ENCODE measurements around the gene KLHL3.

KLHL3 gene

DNA sequence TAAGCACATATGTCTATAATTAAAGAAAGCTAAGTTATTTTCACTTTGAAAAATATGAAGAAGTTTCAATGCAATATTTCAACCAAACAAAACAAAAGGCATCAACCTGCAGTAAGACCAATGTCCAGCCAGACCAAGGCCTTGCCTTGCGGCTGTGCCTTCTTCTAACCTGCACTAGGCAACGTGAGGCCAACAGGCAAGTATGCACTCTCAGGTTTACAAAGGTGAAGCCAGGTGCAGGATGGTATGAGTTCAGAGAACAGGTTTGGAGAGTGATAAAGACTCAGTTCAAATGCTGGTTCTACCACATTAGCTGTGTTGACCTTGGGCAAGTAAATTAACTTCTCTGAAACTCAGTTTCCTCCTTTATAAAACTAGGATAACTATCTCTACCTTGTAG, 79.3 kb downstream of the KLHL3 start:
- Histone ChIP-seq H3K18ac (ENCODE audit: low read length) (no peak overlapping the region), H2BK15ac (ENCODE audit: low read length) (no peak overlapping the region), H2BK5ac (ENCODE audit: low read length) (no peak overlapping the region), H2AK5ac (ENCODE audit: low read depth, low read length) (no peak overlapping the region), H3K27ac (replicated peaks; ENCODE audit: low read length) (no peak overlapping the region), H4K91ac (ENCODE audit: low read depth, low read length, poor library complexity) (no peak overlapping the region), H3K9ac (ENCODE audit: low read depth, low read length, poor library complexity) (no peak overlapping the region), H3K4me2 (ENCODE audit: insufficient read depth, low read length, poor library complexity, severe bottlenecking) (no peak overlapping the region), H3K79me1 (ENCODE audit: low read depth, low read length) (no peaks in the 10 kb centered on the region), H3K4me1 (ENCODE audit: control insufficient read depth in 2 of 2, insufficient read depth in 1 of 2, low read depth in 1 of 2, low read length in 2 of 2) (no peaks in the 10 kb centered on the region), H3K36me3 (replicated peaks in 1 of 2; ENCODE audit: control insufficient read depth in 2 of 2, insufficient read depth in 2 of 2, low read length in 2 of 2) (peaks cover 0 to 4% of the 10 kb centered on the region in 2 donors), H3K14ac (ENCODE audit: low read length) (no peak overlapping the region), H3K9me3 (replicated peaks in 1 of 2; ENCODE audit: control insufficient read depth in 2 of 2, insufficient read depth in 1 of 2, low read depth in 1 of 2, low read length in 2 of 2) (no peaks in the 10 kb centered on the region), H3K27me3 (ENCODE audit: control insufficient read depth in 3 of 3, insufficient read depth in 3 of 3, low read depth in 1 of 3, low read length in 3 of 3) (no peaks in the 10 kb centered on the region), H2BK120ac (ENCODE audit: low read depth, low read length) (no peak overlapping the region), H2AFZ (ENCODE audit: low read length) (no peak overlapping the region), H2BK12ac (ENCODE audit: low read length) (no peak overlapping the region), H3K4ac (ENCODE audit: low read length) (no peak overlapping the region), H3K23ac (ENCODE audit: low read depth, low read length, poor library complexity) (no peak overlapping the region), H3K4me3 (ENCODE audit: low read length in 2 of 2) (no peak overlapping the region), H4K8ac (ENCODE audit: low read depth, low read length) (no peak overlapping the region)
- no peak for DNase-seq (ENCODE audit: low spot score)
- no CpG with 5 or more reads among the region's 2 CpGs for WGBS, 2 donors (ENCODE audit: extremely low coverage in 2 of 2, insufficient read length in 2 of 2, insufficient replicate concordance in 1 of 2)

DNA sequence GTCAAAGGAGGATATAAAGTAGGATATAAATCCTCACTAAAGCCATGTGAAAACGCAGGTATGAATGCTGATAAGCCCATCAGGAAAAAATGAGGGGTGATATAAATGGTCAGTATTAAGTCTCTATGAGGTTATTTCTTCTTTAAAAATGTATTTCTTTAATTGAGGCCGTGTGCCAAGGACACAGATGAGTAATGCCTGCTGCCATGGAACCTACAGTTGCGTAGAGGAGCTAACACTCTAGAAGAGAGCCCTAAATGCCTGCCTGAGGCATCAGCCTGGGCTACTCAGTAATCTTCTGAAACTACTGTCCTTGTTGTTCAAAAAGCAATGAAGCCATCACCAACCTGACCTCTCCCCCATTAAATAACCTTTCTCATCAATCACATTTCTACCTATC, 84.9 kb downstream of the KLHL3 start:
- H3K4me2 ChIP-seq (ENCODE audit: insufficient read depth, low read length, poor library complexity, severe bottlenecking), result no peak overlapping the region
- DNase-seq (ENCODE audit: low spot score), result no peak
- no peak overlapping the region for H4K8ac ChIP-seq (ENCODE audit: low read depth, low read length)

DNA sequence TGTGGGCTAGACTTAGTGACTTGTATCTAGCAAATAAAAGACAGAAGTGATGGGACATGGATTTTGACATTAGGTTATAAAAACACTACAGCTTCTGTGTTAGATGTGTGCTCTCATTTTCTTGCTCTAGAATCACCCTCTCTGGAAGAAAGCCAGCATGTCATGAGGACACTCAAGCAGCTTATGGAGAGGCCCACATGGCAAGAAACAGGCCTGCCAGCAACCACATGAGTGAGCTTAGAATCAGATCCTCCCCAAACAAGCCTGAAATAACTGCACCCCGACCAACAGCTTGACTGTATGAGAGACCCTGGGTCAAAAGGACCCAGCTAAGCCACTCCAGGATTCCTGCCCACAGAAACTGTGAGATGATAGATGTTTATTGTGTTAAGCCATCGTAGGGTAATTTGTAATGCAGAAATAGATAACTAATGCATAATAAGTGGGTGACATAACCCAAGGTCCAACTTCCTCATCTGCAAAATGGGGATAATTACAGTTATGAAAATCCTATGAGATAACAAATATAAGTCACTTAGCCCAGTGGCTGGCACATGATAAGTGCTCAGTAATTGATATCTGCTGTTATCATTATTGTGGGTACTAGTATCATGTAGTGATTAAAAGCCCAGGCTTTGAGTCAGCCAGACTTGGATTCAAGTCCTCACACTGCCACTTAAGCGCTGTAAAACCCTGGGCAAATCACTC, 86.5 kb downstream of the KLHL3 start:
- no peak overlapping the region for H4K91ac ChIP-seq (ENCODE audit: low read depth, low read length, poor library complexity)
- H3K18ac ChIP-seq (ENCODE audit: low read length), result no peak overlapping the region
- H4K8ac ChIP-seq (ENCODE audit: low read depth, low read length), result no peak overlapping the region
- no peak overlapping the region for H2AFZ ChIP-seq (ENCODE audit: low read length)
- H3K27ac ChIP-seq (replicated peaks; ENCODE audit: low read length), result no peak overlapping the region
- H3K4me1 ChIP-seq (ENCODE audit: control insufficient read depth in 2 of 2, insufficient read depth in 1 of 2, low read depth in 1 of 2, low read length in 2 of 2), result no peaks in the 10 kb centered on the region
- no peaks in the 10 kb centered on the region for H3K27me3 ChIP-seq (ENCODE audit: control insufficient read depth in 3 of 3, insufficient read depth in 3 of 3, low read depth in 1 of 3, low read length in 3 of 3)
- no peaks in the 10 kb centered on the region for H3K79me1 ChIP-seq (ENCODE audit: low read depth, low read length)
- H3K9me3 ChIP-seq (replicated peaks in 1 of 2; ENCODE audit: control insufficient read depth in 2 of 2, insufficient read depth in 1 of 2, low read depth in 1 of 2, low read length in 2 of 2), result peaks cover 0 to 6% of the 10 kb centered on the region in 2 donors
- H3K23ac ChIP-seq (ENCODE audit: low read depth, low read length, poor library complexity), result no peak overlapping the region
- no peak for DNase-seq (ENCODE audit: low spot score)
- H3K4me2 ChIP-seq (ENCODE audit: insufficient read depth, low read length, poor library complexity, severe bottlenecking), result no peak overlapping the region
- no peak overlapping the region for H3K9ac ChIP-seq (ENCODE audit: low read depth, low read length, poor library complexity)
- no peak overlapping the region for H2BK15ac ChIP-seq (ENCODE audit: low read length)
- H3K4me3 ChIP-seq (ENCODE audit: low read length in 2 of 2), result no peak overlapping the region
- H2AK5ac ChIP-seq (ENCODE audit: low read depth, low read length), result no peak overlapping the region
- no CpG with 5 or more reads among the region's 3 CpGs for WGBS, 2 donors (ENCODE audit: extremely low coverage in 2 of 2, insufficient read length in 2 of 2, insufficient replicate concordance in 1 of 2)
- no peak overlapping the region for H2BK5ac ChIP-seq (ENCODE audit: low read length)
- no peaks in the 10 kb centered on the region for H3K36me3 ChIP-seq (replicated peaks in 1 of 2; ENCODE audit: control insufficient read depth in 2 of 2, insufficient read depth in 2 of 2, low read length in 2 of 2)
- no peak overlapping the region for H3K4ac ChIP-seq (ENCODE audit: low read length)
- no peak overlapping the region for H2BK12ac ChIP-seq (ENCODE audit: low read length)
- no peak overlapping the region for H3K14ac ChIP-seq (ENCODE audit: low read length)
- H2BK120ac ChIP-seq (ENCODE audit: low read depth, low read length), result no peak overlapping the region

More for the DNA sequence above, 84.9 kb downstream of the KLHL3 start:
- no peaks in the 10 kb centered on the region for H3K27me3 ChIP-seq (ENCODE audit: control insufficient read depth in 3 of 3, insufficient read depth in 3 of 3, low read depth in 1 of 3, low read length in 3 of 3)
- no peak overlapping the region for H4K91ac ChIP-seq (ENCODE audit: low read depth, low read length, poor library complexity)
- no peak overlapping the region for H2BK120ac ChIP-seq (ENCODE audit: low read depth, low read length)
- H3K36me3 ChIP-seq (replicated peaks in 1 of 2; ENCODE audit: control insufficient read depth in 2 of 2, insufficient read depth in 2 of 2, low read length in 2 of 2), result no peaks in the 10 kb centered on the region
- H2BK15ac ChIP-seq (ENCODE audit: low read length), result no peak overlapping the region
- no peak overlapping the region for H3K9ac ChIP-seq (ENCODE audit: low read depth, low read length, poor library complexity)
- no peaks in the 10 kb centered on the region for H3K4me1 ChIP-seq (ENCODE audit: control insufficient read depth in 2 of 2, insufficient read depth in 1 of 2, low read depth in 1 of 2, low read length in 2 of 2)
- H3K18ac ChIP-seq (ENCODE audit: low read length), result no peak overlapping the region
- no peak overlapping the region for H2AK5ac ChIP-seq (ENCODE audit: low read depth, low read length)
- H3K79me1 ChIP-seq (ENCODE audit: low read depth, low read length), result no peaks in the 10 kb centered on the region
- WGBS, 2 donors (ENCODE audit: extremely low coverage in 2 of 2, insufficient read length in 2 of 2, insufficient replicate concordance in 1 of 2), result no CpG with 5 or more reads among the region's 3 CpGs
- no peak overlapping the region for H3K23ac ChIP-seq (ENCODE audit: low read depth, low read length, poor library complexity)
- H2BK5ac ChIP-seq (ENCODE audit: low read length), result no peak overlapping the region
- H2AFZ ChIP-seq (ENCODE audit: low read length), result no peak overlapping the region
- H3K4ac ChIP-seq (ENCODE audit: low read length), result no peak overlapping the region
- H3K9me3 ChIP-seq (replicated peaks in 1 of 2; ENCODE audit: control insufficient read depth in 2 of 2, insufficient read depth in 1 of 2, low read depth in 1 of 2, low read length in 2 of 2), result peaks cover 0 to 4% of the 10 kb centered on the region in 2 donors
- H3K14ac ChIP-seq (ENCODE audit: low read length), result no peak overlapping the region
- H3K4me3 ChIP-seq (ENCODE audit: low read length in 2 of 2), result no peak overlapping the region
- no peak overlapping the region for H3K27ac ChIP-seq (replicated peaks; ENCODE audit: low read length)
- H2BK12ac ChIP-seq (ENCODE audit: low read length), result no peak overlapping the region

DNA sequence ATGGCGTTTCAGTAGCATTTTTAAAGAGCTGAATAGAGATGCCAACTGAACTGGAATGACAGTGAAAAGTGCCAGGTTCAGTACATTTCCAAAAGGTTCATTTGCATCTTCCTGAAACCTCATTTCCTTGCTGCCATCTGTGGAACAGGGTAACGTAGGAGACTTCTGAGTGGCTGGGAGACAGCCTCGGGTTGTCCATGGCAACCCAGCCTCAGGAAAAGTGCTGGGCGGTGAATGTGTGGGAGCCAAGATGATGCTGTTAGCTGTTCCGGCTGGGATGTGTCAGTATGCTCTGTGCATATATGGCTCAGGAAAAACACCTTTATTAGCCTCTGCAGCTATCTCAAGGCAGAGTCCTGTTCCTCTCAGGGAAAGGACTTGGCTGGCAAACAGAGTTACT, 87.5 kb downstream of the KLHL3 start:
- H3K4me1 ChIP-seq (ENCODE audit: control insufficient read depth in 2 of 2, insufficient read depth in 1 of 2, low read depth in 1 of 2, low read length in 2 of 2), result no peaks in the 10 kb centered on the region
- H2BK15ac ChIP-seq (ENCODE audit: low read length), result no peak overlapping the region
- H3K14ac ChIP-seq (ENCODE audit: low read length), result no peak overlapping the region
- H3K36me3 ChIP-seq (replicated peaks in 1 of 2; ENCODE audit: control insufficient read depth in 2 of 2, insufficient read depth in 2 of 2, low read length in 2 of 2), result no peaks in the 10 kb centered on the region
- H3K23ac ChIP-seq (ENCODE audit: low read depth, low read length, poor library complexity), result no peak overlapping the region
- H3K9ac ChIP-seq (ENCODE audit: low read depth, low read length, poor library complexity), result no peak overlapping the region
- no peak overlapping the region for H2AK5ac ChIP-seq (ENCODE audit: low read depth, low read length)
- H3K79me1 ChIP-seq (ENCODE audit: low read depth, low read length), result no peaks in the 10 kb centered on the region
- no CpG with 5 or more reads among the region's 5 CpGs for WGBS, 2 donors (ENCODE audit: extremely low coverage in 2 of 2, insufficient read length in 2 of 2, insufficient replicate concordance in 1 of 2)
- H4K8ac ChIP-seq (ENCODE audit: low read depth, low read length), result no peak overlapping the region
- peaks cover 0 to 6% of the 10 kb centered on the region in 2 donors for H3K9me3 ChIP-seq (replicated peaks in 1 of 2; ENCODE audit: control insufficient read depth in 2 of 2, insufficient read depth in 1 of 2, low read depth in 1 of 2, low read length in 2 of 2)
- no peak overlapping the region for H3K18ac ChIP-seq (ENCODE audit: low read length)
- no peak overlapping the region for H2BK120ac ChIP-seq (ENCODE audit: low read depth, low read length)
- H3K27me3 ChIP-seq (ENCODE audit: control insufficient read depth in 3 of 3, insufficient read depth in 3 of 3, low read depth in 1 of 3, low read length in 3 of 3), result no peaks in the 10 kb centered on the region
- H2BK5ac ChIP-seq (ENCODE audit: low read length), result no peak overlapping the region
- H3K4me2 ChIP-seq (ENCODE audit: insufficient read depth, low read length, poor library complexity, severe bottlenecking), result no peak overlapping the region
- no peak overlapping the region for H2BK12ac ChIP-seq (ENCODE audit: low read length)
- H3K4me3 ChIP-seq (ENCODE audit: low read length in 2 of 2), result no peak overlapping the region
- no peak overlapping the region for H2AFZ ChIP-seq (ENCODE audit: low read length)
- no peak overlapping the region for H3K27ac ChIP-seq (replicated peaks; ENCODE audit: low read length)
- H3K4ac ChIP-seq (ENCODE audit: low read length), result no peak overlapping the region
- no peak overlapping the region for H4K91ac ChIP-seq (ENCODE audit: low read depth, low read length, poor library complexity)
- DNase-seq (ENCODE audit: low spot score), result no peak

All from neuronal stem cell (in vitro differentiated cells).